GM06990 (cell line): ENCODE results near the gene CCDC88C.
"Not testable (repeated sequence)": the region's sequence is repeated elsewhere in the genome, so short reads cannot be mapped to it uniquely, and the experiment has no call there.

Experiments used
- DNase-seq: peaks from one replicate; pipeline ENCODE4 v3.0.0-alpha.2; 2011; ENCODE audit not compliant: insufficient read length; ENCODE audit errors: extremely low read depth
- H3K27me3 ChIP-seq: replicated peaks from 2 replicates; pipeline ENCODE4 v1.6.0; 2011; ENCODE audit warnings: low read length; ENCODE audit not compliant: control insufficient read depth, insufficient read depth
- H3K36me3 ChIP-seq: 2 replicates; pipeline ENCODE4 v1.5.1; 2011; ENCODE audit warnings: low read length; ENCODE audit not compliant: control insufficient read depth, insufficient read depth
- H3K4me3 ChIP-seq: replicated peaks from 2 replicates; pipeline ENCODE4 v1.5.1; 2011; ENCODE audit warnings: low read depth, mild to moderate bottlenecking, control low read depth, low read length
- CTCF ChIP-seq: IDR thresholded peaks from 2 replicates; pipeline ENCODE4 v1.5.1; 2011; ENCODE audit warnings: low read length, control low read depth, mild to moderate bottlenecking, inconsistent platforms; ENCODE audit not compliant: insufficient read depth, poor library complexity, severe bottlenecking

Gene CCDC88C

GRCh38 chr14:91454580-91454979 is 37.0 kb upstream of the CCDC88C start:
- TF ChIP-seq CTCF: no peak
- DNase-seq: no peak
- Histone ChIP-seq H3K27me3 (no peaks in the 10 kb centered on the region), H3K4me3 (no peak overlapping the region), H3K36me3 (peaks cover 5% of the 10 kb centered on the region)

GRCh38 chr14:91454155-91454554 is 36.5 kb upstream of the CCDC88C start:
- H3K36me3 ChIP-seq: peaks cover 5% of the 10 kb centered on the region
- no peak for DNase-seq
- no peaks in the 10 kb centered on the region for H3K27me3 ChIP-seq
- no peak for TF ChIP-seq CTCF
- H3K4me3 ChIP-seq: no peak overlapping the region

- DNase-seq: no peak
- Histone ChIP-seq H3K36me3 (peaks cover 5% of the 10 kb centered on the region), H3K4me3 (no peak overlapping the region), H3K27me3 (no peaks in the 10 kb centered on the region)
- TF ChIP-seq CTCF: no peak
Measured at GRCh38 chr14:91453744-91454143, 36.1 kb upstream of the CCDC88C start.

GRCh38 chr14:91444335-91445020 is 26.9 kb upstream of the CCDC88C start:
- no peak for TF ChIP-seq CTCF
- H3K4me3 ChIP-seq: no peak overlapping the region
- no peaks in the 10 kb centered on the region for H3K27me3 ChIP-seq
- DNase-seq: no peak
- H3K36me3 ChIP-seq: no peaks in the 10 kb centered on the region

GRCh38 chr14:91439345-91439744 is 21.7 kb upstream of the CCDC88C start:
- Histone ChIP-seq H3K27me3 (no peaks in the 10 kb centered on the region), H3K4me3 (no peak overlapping the region)
- no peak for TF ChIP-seq CTCF

GRCh38 chr14:91438845-91439244 is 21.2 kb upstream of the CCDC88C start:
- no peak for DNase-seq
- Histone ChIP-seq H3K36me3 (no peaks in the 10 kb centered on the region), H3K27me3 (no peaks in the 10 kb centered on the region), H3K4me3 (no peak overlapping the region)
- TF ChIP-seq CTCF: no peak

More at GRCh38 chr14:91439345-91439744, 21.7 kb upstream of the CCDC88C start:
- DNase-seq: no peak
- no peaks in the 10 kb centered on the region for H3K36me3 ChIP-seq

- not testable (repeated sequence) for H3K27me3 ChIP-seq, H3K4me3 ChIP-seq, DNase-seq, H3K36me3 ChIP-seq
Measured at GRCh38 chr14:91436266-91436665, 18.6 kb upstream of the CCDC88C start.
